DOHH2 (cell line): ENCODE results near the gene GDF10.

Source experiments
- CTCF ChIP-seq: fragments of 200-600 bp; sonication (generic); IDR thresholded peaks from one replicate; pipeline ENCODE4 v1.5.1; 2014; ENCODE audit warnings: antibody characterized with exemption, mild to moderate bottlenecking, low read depth, low read length; ENCODE audit not compliant: poor library complexity, severe bottlenecking
- EZH2phosphoT487 ChIP-seq: fragments of 200-600 bp; sonication (generic); IDR thresholded peaks from 2 replicates; pipeline ENCODE4 v1.6.1; 2017; ENCODE audit warnings: borderline replicate concordance, mild to moderate bottlenecking, antibody characterized with exemption, low read length, moderate library complexity, mixed read lengths

- TF ChIP-seq CTCF (no peak), EZH2phosphoT487 (no peak)
Measured at GRCh38 chr10:47279276-47279675, 20.7 kb upstream of the GDF10 start.
